Heart left ventricle (tissue), 16 donors: ENCODE results near the gene BBX. TPM values are rescaled to one million over a fixed set of nuclear protein-coding genes. Genes with fewer than 3 reads are reported as not detected.

Experiments used
- ATAC-seq, 4 donors: fragments of 200-7000 bp; cut with Tn5 transposase; one replicate each; pipeline ENCODE4 v1.9.1; 2020 to 2022; ENCODE audit warnings: moderate library complexity in 4 of 4, mild to moderate bottlenecking in 3 of 4, moderate number of reproducible peaks in 1 of 4
- DNase-seq, 5 donors: peaks; one replicate each; pipeline ENCODE4 v3.0.0-alpha.2; 2020
- H3K27ac ChIP-seq, 12 donors: fragments of 200-600 bp; sonication (generic) in 4 of 12; one replicate each; pipeline versions ENCODE4 v1.5.0 to v1.8.0; 2016 to 2022; ENCODE audit warnings: mild to moderate bottlenecking in 2 of 12
- H3K27me3 ChIP-seq, 9 donors: fragments of 200-600 bp; sonication (generic) in 2 of 9; one replicate each; pipeline versions ENCODE4 v1.5.1 to v1.8.0; 2016 to 2022; ENCODE audit warnings: mild to moderate bottlenecking in 3 of 9
- H3K36me3 ChIP-seq, 9 donors: fragments of 200-600 bp; sonication (generic) in 2 of 9; one replicate each; pipeline versions ENCODE4 v1.5.0 to v1.8.0; 2018 to 2022; ENCODE audit warnings: mild to moderate bottlenecking in 2 of 9
- H3K4me1 ChIP-seq, 12 donors: fragments of 200-600 bp; sonication (generic) in 4 of 12; one replicate each; pipeline versions ENCODE4 v1.5.0 to v1.8.0; 2016 to 2022; ENCODE audit warnings: mild to moderate bottlenecking in 3 of 12
- H3K4me3 ChIP-seq, 12 donors: fragments of 200-600 bp; sonication (generic) in 4 of 12; one replicate each; pipeline versions ENCODE4 v1.5.0 to v1.8.0; 2017 to 2022; ENCODE audit warnings: mild to moderate bottlenecking in 9 of 12, moderate library complexity in 4 of 12
- H3K9me3 ChIP-seq, 12 donors: fragments of 200-600 bp; sonication (generic) in 4 of 12; one replicate each; pipeline versions ENCODE4 v1.5.0 to v1.8.0; 2016 to 2022; ENCODE audit warnings: mild to moderate bottlenecking in 1 of 12
- POLR2A ChIP-seq, 2 donors: fragments of 450-650 bp; IDR thresholded peaks; one replicate each; pipeline ENCODE4 v1.6.1; 2017; ENCODE audit warnings: antibody characterized with exemption in 2 of 2, mild to moderate bottlenecking in 2 of 2, moderate library complexity in 2 of 2
- WGBS, 4 donors: extraction: QIAGEN DNeasy Blood & Tissue Kit in 2 of 4; methylation state at CpG; one replicate each; pipeline versions ENCODE4 v1.1.5 to v1.1.7; 2013 to 2018; 5-methylcytosine and 5-hydroxymethylcytosine counted together
- intact Hi-C, 10 donors: fragments of 100-400 bp; cut with DNase I; formaldehyde crosslinking; loops; one replicate each; pipeline versions ENCODE4 v1.11.1 to v1.14.2; 2022
- long read RNA-seq, 3 donors: library from polyadenylated mRNA; unstranded; transcript quantifications; one replicate each; pipeline ENCODE4 v2.0.0, GENCODE V29; 2020 to 2021
- polyA plus RNA-seq, 2 donors: library from polyadenylated mRNA; stranded (reverse); fragments of 200-250 nt; gene quantifications; one replicate each; pipeline ENCODE4 v1.2.3, GENCODE V29; 2013
- total RNA-seq, 9 donors: library from RNA; depleted of rRNA in 2 of 9; stranded (reverse); fragments of >200 nt in 2 of 9; fragmentation: NEBNext Ultra II Directional in 3 of 9; extraction: Animal tissue kit (Norgen Biotek cat#: 25700) in 3 of 9; gene quantifications; one replicate each; pipeline versions ENCODE4 v1.1.0 to v1.2.4, GENCODE V29; 2016 to 2023
- TF ChIP-seq, protein P1 (sequence below), 12 donors: fragments of 200-600 bp; sonication (generic) in 4 of 12; IDR thresholded peaks; one replicate each; pipeline versions ENCODE4 v1.5.0 to v1.8.0; 2018 to 2022; ENCODE audit warnings: antibody characterized with exemption in 12 of 12, mild to moderate bottlenecking in 5 of 12
- donor health status: ischemic (EF 13 %, LVEDD 7.1; RV severe dilation, severe dysfunction).
- donor health status: healthy with polysubstance abuse.
- donor health status: DM: no; HTN: yes; CAD: no.
- donor health status: DM: no; HTN: no; CAD: no.
- donor health status: ischemic (EF 25% LVEDD 6.9; RV normal size, moderate dysfunction).
- donor health status: ischemic (EF 25% LVEDD 5.7; RV mildly dilated, moderate dysfunction).
- donor health status: healthy.
- donor health status: DM: yes; HTN: yes; CAD: no.
- donor health status: ischemic (EF 35%, LVEDD 5.7; RV mildly dilated, moderate dysfunction).
- donor health status: nonischemic (EF 11% LVEDD 7.7; RV severe dilation, severe dysfunction).
- donor health status: DM: yes; HTN: yes; CAD: no.
- donor health status: PGD.
- donor health status: ischemic (EF 29% LVEDD 5.4; RV normal size, mild dysfunction).
- donor health status: nonischemic (EF 23%, LVEDD 6.1; RV moderate dilation, normal function).

The BBX gene
- total RNA-seq (10 to 100 TPM; 34.0 to 60.5 (median 48.0) TPM), polyA plus RNA-seq (10 to 100 TPM in 1 of 2 donors, 1 to 10 TPM in 1; 9.1 to 22.9 TPM)
- long read RNA-seq, donor 1, full-length matches to known transcripts: 4 of 39 reads
- long read RNA-seq, donor 1, partial matches to known transcripts: 22 of 39 reads
- long read RNA-seq, donor 1, other reads (novel, unspliced or antisense): 13 of 39 reads
- long read RNA-seq, donor 2, partial matches to known transcripts: 103 of 147 reads
- long read RNA-seq, donor 2, other reads (novel, unspliced or antisense): 44 of 147 reads
- long read RNA-seq, donor 3, full-length matches to known transcripts: 2 of 40 reads
- long read RNA-seq, donor 3, partial matches to known transcripts: 26 of 40 reads
- long read RNA-seq, donor 3, other reads (novel, unspliced or antisense): 12 of 40 reads

DNA sequence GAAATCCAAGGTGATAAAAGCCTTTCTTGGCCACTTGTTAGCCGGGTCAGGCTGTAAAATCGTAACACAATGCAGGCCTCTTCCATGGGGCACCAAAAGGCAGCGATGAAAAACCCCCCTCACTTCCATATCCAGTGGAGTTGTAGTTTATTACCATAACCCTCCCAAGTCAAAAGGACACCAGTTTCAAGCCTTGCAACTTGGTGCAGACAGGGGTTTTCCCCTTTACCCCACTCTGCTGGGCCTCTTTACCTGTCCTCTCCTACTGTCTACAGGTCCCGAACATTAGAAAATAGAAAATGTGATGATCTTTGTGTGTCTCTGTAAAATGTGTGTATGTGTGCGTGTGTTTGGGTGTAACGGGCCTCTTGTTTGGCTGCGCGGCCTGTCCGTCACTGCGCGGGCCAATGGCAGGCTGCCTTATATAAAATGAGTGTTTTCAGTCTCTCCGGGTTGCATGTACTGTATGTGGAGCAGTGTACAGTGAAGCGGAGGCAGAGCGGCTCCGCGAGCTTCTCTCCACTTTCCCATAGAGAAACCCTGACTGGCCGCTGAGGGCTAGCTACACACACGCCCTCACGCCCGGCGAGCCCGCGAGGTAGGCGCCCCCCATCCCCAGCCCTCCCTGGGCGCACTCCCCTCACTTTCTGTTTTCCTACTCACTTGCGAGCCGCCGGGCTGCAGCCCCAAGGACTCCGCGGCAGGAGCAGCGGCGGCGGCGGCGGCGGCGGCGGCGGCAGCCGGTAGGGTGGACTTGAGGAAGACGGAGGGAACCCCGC is at the start of gene BBX:
Gene BBX (plus strand): TSS at position 453 of the 779 bp plus-strand sequence. CDS start 187,499 bp downstream, outside the sequence.
- TF ChIP-seq, protein P1, sequence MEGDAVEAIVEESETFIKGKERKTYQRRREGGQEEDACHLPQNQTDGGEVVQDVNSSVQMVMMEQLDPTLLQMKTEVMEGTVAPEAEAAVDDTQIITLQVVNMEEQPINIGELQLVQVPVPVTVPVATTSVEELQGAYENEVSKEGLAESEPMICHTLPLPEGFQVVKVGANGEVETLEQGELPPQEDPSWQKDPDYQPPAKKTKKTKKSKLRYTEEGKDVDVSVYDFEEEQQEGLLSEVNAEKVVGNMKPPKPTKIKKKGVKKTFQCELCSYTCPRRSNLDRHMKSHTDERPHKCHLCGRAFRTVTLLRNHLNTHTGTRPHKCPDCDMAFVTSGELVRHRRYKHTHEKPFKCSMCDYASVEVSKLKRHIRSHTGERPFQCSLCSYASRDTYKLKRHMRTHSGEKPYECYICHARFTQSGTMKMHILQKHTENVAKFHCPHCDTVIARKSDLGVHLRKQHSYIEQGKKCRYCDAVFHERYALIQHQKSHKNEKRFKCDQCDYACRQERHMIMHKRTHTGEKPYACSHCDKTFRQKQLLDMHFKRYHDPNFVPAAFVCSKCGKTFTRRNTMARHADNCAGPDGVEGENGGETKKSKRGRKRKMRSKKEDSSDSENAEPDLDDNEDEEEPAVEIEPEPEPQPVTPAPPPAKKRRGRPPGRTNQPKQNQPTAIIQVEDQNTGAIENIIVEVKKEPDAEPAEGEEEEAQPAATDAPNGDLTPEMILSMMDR (IDR thresholded peaks at IDR 0.05): peak in 3 of 12 donors; percentile 8 to 11 (median 8)
- TF ChIP-seq POLR2A (IDR thresholded peaks at IDR 0.05): peak; percentile 31 to 89
- peak within 1 kb of the TSS; percentile 77 to 96 (median 92) for H3K27ac ChIP-seq
- peaks cover 0 to 4% (median 0%) of the 10 kb centered on the region in 9 donors for H3K36me3 ChIP-seq
- H3K9me3 ChIP-seq: no peaks in the 10 kb centered on the region
- intact Hi-C loops: loop anchor here (1.0 to 10.0 kb wide), 11 partner anchors 90 to 288 kb away; no protein-coding TSS in a partner anchor
- peak; percentile 97 to 99 (median 98) for ATAC-seq
- peak within 1 kb of the TSS; percentile 75 to 97 (median 88) for H3K4me3 ChIP-seq
- 1% methylated on average over 26 to 42 of the region's 42 CpGs for WGBS, 4 donors
- H3K4me1 ChIP-seq: peaks cover 0 to 20% (median 10%) of the 10 kb centered on the region in 12 donors
- H3K27me3 ChIP-seq: no peaks in the 10 kb centered on the region
- DNase-seq: peak; percentile 91 to 95 (median 92)

DNA sequence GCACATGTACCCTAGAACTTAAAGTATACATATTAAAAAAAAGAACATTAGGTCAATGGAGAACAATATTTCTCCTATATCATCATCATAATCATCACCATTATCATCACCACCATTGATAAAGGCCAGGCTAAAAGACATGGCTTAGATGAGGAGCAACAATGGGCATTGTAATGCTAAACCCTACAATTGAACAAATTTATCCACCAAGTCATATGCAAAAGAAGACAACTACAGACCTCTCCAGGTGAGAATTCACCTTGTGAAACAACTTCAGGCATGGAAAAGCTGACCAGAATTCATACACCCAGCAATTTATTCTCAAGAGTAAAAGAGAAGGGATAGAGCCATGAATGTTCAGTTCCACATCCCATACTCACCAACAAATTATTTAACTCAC is 46.3 kb upstream of the BBX start:
- Histone ChIP-seq H3K27ac (no peak overlapping the region), H3K9me3 (peaks cover 0 to 25% (median 0%) of the 10 kb centered on the region in 12 donors), H3K36me3 (no peaks in the 10 kb centered on the region), H3K4me3 (no peak overlapping the region), H3K27me3 (no peaks in the 10 kb centered on the region), H3K4me1 (no peaks in the 10 kb centered on the region)
- DNase-seq (no peak), ATAC-seq (no peak)
- TF ChIP-seq, protein P1 (IDR thresholded peaks at IDR 0.05): no peak
- no peak for TF ChIP-seq POLR2A (IDR thresholded peaks at IDR 0.05)
- intact Hi-C loops: no loop called here

DNA sequence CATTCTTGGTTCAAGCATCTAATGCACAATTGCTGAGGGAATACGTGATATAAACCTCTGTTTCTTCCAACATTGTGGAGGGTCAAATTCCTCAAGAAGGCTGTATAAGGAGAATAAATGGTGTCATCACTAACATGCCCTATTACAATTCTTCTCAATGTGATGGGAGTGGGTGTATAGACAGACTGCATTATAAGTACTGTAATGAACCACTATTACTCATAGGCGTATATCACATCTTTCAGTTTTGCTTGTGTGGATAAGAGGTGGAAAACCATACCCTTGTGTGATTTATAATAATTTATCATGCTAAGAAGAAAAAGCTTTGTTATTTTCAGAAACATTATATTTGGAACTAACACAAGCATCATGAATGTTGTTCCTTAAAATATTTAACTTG is 35.3 kb upstream of the BBX start:
- Histone ChIP-seq H3K9me3 (no peaks in the 10 kb centered on the region), H3K27ac (no peak overlapping the region), H3K4me1 (no peaks in the 10 kb centered on the region), H3K4me3 (no peak overlapping the region), H3K36me3 (no peaks in the 10 kb centered on the region), H3K27me3 (no peaks in the 10 kb centered on the region)
- WGBS, 4 donors: 94 to 99% (median 96%) methylated on average over 2 of the region's 2 CpGs
- TF ChIP-seq, protein P1 (IDR thresholded peaks at IDR 0.05): no peak
- no peak for TF ChIP-seq POLR2A (IDR thresholded peaks at IDR 0.05)
- intact Hi-C loops: no loop called here
- ATAC-seq: no peak
- no peak for DNase-seq

DNA sequence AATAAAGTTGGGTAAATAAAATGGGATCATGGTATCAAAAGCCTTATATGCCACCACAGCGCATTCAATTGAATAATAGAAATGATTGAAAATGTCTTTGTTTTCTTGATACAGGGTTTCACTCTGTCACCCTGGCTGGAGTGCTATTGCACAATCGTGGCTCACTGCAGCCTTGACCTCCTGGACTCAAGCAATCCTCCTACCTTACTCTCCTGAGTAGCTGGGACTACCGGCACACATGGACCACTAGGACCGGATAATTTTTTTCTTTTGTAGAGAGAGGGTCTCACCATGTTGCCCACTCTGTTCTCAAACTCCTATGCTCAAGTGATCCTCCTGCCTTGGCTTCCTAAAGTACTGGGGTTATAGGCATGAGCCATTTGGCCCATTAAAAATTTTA is 33.8 kb upstream of the BBX start:
- no peak overlapping the region for H3K27ac ChIP-seq
- no peaks in the 10 kb centered on the region for H3K9me3 ChIP-seq
- 88 to 91% (median 90%) methylated on average over 4 of the region's 4 CpGs for WGBS, 4 donors
- no peak overlapping the region for H3K4me3 ChIP-seq
- TF ChIP-seq, protein P1 (IDR thresholded peaks at IDR 0.05): no peak
- no peak for TF ChIP-seq POLR2A (IDR thresholded peaks at IDR 0.05)
- H3K27me3 ChIP-seq: no peaks in the 10 kb centered on the region
- intact Hi-C loops: no loop called here
- no peaks in the 10 kb centered on the region for H3K4me1 ChIP-seq
- DNase-seq: no peak
- ATAC-seq: no peak
- H3K36me3 ChIP-seq: no peaks in the 10 kb centered on the region
